ENCODE results near the gene PDE1A. TPM values are rescaled to one million over a fixed set of nuclear protein-coding genes. Genes with fewer than 3 reads are reported as not detected.

Gene PDE1A
- total RNA-seq, 1 donor from 2014 or later = 14.5 TPM

DNA sequence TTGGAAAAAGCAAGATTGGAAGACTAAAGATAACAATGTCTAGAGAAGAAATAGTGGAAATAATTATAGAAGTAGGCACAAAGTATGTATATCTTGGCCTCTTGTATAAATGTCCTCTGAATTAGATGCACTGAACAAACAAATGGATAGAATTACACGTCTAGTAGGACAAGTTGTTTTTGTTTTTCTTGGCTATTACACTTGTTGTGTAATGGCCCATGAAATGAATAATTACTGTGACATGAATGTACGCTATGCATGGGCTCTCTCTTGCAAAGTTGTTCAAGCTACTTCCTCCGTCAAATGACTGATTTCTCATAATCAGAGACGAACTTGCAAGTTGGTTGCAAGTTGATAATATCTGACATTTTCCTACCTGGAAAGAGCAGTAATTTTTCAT is 126.2 kb downstream of the PDE1A start:
- TF ChIP-seq POLR2A (IDR thresholded peaks at IDR 0.05) (no peak), POLR2AphosphoS5 (IDR thresholded peaks at IDR 0.05; ENCODE audit: insufficient read depth in 1 of 2, low read depth in 1 of 2) (no peak)
- TF ChIP-seq, protein P1, sequence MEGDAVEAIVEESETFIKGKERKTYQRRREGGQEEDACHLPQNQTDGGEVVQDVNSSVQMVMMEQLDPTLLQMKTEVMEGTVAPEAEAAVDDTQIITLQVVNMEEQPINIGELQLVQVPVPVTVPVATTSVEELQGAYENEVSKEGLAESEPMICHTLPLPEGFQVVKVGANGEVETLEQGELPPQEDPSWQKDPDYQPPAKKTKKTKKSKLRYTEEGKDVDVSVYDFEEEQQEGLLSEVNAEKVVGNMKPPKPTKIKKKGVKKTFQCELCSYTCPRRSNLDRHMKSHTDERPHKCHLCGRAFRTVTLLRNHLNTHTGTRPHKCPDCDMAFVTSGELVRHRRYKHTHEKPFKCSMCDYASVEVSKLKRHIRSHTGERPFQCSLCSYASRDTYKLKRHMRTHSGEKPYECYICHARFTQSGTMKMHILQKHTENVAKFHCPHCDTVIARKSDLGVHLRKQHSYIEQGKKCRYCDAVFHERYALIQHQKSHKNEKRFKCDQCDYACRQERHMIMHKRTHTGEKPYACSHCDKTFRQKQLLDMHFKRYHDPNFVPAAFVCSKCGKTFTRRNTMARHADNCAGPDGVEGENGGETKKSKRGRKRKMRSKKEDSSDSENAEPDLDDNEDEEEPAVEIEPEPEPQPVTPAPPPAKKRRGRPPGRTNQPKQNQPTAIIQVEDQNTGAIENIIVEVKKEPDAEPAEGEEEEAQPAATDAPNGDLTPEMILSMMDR (IDR thresholded peaks at IDR 0.05) = no peak
- no peak overlapping the region for H3K27ac ChIP-seq
- H3K4me1 ChIP-seq = no peaks in the 10 kb centered on the region
- intact Hi-C loops (cut with DNase I) = no loop called here
- no peaks in the 10 kb centered on the region for H3K9me3 ChIP-seq
- H3K4me3 ChIP-seq = no peak overlapping the region
- DNase-seq (ENCODE audit: extremely low spot score in 2 of 2) = no peak
- no peaks in the 10 kb centered on the region for H3K27me3 ChIP-seq
- no peaks in the 10 kb centered on the region for H3K36me3 ChIP-seq

DNA sequence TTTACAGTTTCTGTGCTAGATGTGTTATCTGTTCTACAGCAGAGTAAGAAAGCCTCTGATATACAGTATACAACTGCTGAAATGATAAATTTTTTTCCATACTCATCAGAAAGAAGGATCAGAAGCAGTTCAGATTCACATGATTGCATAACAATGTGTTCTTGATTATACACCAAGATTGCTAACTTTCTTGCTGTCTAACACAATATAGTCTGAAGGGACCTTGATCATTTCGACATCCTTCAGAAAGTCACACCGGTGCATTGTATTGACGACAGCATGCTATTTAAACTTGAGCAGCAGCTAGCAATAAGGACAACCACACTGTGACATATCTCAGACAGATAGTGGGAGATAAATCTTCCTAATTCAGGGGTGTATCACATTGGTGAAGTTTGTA is 127.2 kb downstream of the PDE1A start:
- Histone ChIP-seq H3K4me1 (no peaks in the 10 kb centered on the region), H3K27ac (no peak overlapping the region), H3K4me3 (no peak overlapping the region), H3K36me3 (no peaks in the 10 kb centered on the region), H3K27me3 (no peaks in the 10 kb centered on the region), H3K9me3 (no peaks in the 10 kb centered on the region)
- no peak for TF ChIP-seq POLR2A (IDR thresholded peaks at IDR 0.05)
- intact Hi-C loops (cut with DNase I) = no loop called here
- DNase-seq (ENCODE audit: extremely low spot score in 2 of 2) = no peak

DNA sequence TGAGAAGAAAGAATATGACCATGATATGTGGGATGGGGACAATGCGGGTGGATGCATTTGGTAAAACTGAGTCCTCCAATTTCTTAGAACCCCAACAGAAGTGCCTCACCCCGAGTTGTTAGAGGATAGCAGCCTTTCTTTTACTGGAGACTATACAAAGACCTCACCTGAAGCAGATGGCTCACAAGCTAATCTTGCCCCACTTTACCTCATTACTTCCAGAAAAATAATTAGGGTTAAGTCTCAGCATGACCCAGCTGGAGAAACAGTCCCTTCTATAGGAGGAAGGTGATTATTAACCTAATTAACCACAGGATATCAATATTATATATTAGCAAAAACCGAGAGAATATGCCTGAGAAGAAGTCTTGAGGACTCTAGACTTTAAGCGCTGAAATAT is 128.4 kb downstream of the PDE1A start:
- Histone ChIP-seq H3K36me3 (no peaks in the 10 kb centered on the region), H3K4me3 (no peak overlapping the region), H3K27me3 (no peaks in the 10 kb centered on the region), H3K27ac (no peak overlapping the region), H3K9me3 (no peaks in the 10 kb centered on the region), H3K4me1 (no peaks in the 10 kb centered on the region)
- intact Hi-C loops (cut with DNase I) = no loop called here
- TF ChIP-seq POLR2AphosphoS5 (IDR thresholded peaks at IDR 0.05; ENCODE audit: insufficient read depth in 1 of 2, low read depth in 1 of 2) = no peak
- TF ChIP-seq, protein P1 (IDR thresholded peaks at IDR 0.05) = no peak
- no peak for DNase-seq (ENCODE audit: extremely low spot score in 2 of 2)

DNA sequence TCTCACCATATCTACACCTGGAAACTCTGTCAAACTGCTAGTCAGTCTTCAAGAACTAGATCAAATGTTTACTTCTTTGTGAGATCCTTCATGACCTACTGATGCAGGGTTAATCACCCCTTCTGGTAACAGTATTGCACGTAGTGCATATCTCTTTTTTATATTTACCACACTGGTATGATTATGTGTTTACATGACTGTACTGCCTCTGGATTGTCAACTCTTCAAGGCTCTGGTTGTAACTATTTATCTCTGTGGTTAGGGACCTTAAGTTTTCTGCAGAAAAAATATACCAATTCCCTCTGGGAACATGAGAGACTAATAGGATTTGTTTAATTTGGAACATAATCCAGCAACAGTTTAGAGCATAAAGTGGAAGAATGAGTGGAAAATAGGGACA is 135.5 kb downstream of the PDE1A start:
- no peaks in the 10 kb centered on the region for H3K36me3 ChIP-seq
- intact Hi-C loops (cut with DNase I) = no loop called here
- H3K27ac ChIP-seq = no peak overlapping the region
- DNase-seq (ENCODE audit: extremely low spot score in 2 of 2) = no peak
- H3K27me3 ChIP-seq = no peaks in the 10 kb centered on the region
- no peaks in the 10 kb centered on the region for H3K4me1 ChIP-seq
- H3K9me3 ChIP-seq = no peaks in the 10 kb centered on the region
- H3K4me3 ChIP-seq = no peak overlapping the region
- TF ChIP-seq POLR2AphosphoS5 (IDR thresholded peaks at IDR 0.05; ENCODE audit: insufficient read depth in 1 of 2, low read depth in 1 of 2) (no peak), POLR2A (IDR thresholded peaks at IDR 0.05) (no peak)
- TF ChIP-seq, protein P1 (IDR thresholded peaks at IDR 0.05) = no peak

DNA sequence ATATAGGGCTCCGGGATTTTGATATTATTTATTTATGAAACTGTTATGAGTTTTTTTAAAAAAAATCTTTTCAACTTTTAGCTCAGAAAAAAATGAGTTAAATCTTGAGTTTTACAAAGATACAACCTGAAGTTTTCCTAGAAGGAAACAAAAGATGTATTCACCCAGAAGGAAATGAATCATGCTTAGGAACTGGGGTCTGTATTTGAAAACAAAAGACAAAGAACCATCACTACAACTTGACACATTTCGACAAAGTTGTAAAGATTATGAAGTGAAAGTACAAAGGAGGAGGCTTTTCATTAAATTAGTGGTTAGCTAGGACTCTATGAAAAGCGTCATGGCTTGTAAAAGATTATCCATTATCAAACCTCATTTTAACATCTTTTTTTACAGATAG is 143.3 kb downstream of the PDE1A start:
- no peaks in the 10 kb centered on the region for H3K36me3 ChIP-seq
- H3K9me3 ChIP-seq = no peaks in the 10 kb centered on the region
- H3K27me3 ChIP-seq = no peaks in the 10 kb centered on the region
- no peak for DNase-seq (ENCODE audit: extremely low spot score in 2 of 2)
- no peak overlapping the region for H3K27ac ChIP-seq
- no peaks in the 10 kb centered on the region for H3K4me1 ChIP-seq
- H3K4me3 ChIP-seq = no peak overlapping the region
- intact Hi-C loops (cut with DNase I) = no loop called here
- TF ChIP-seq, protein P1 (IDR thresholded peaks at IDR 0.05) = no peak

DNA sequence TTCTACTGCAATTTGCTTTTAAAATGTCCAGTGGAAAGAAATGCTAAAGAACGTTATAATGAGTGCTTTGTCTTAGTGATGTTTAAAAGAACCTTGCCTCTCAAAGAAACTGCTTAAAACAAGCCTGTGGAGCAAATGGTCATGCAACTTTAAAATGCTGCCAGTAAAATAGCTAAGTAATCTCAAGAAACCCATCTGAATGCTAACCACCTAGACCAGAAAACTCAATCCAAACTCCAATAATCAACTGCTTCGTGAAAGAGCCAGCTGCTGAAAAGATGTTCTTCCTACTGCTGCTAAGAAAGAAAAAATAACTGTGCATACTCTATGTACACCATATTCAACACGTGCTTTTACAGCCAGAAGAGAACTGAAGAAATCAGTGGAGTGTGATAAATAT is 145.6 kb downstream of the PDE1A start:
- TF ChIP-seq, protein P1 (IDR thresholded peaks at IDR 0.05) = no peak
- no peak for TF ChIP-seq POLR2A (IDR thresholded peaks at IDR 0.05)
- Histone ChIP-seq H3K27me3 (no peaks in the 10 kb centered on the region), H3K4me1 (no peaks in the 10 kb centered on the region), H3K9me3 (no peaks in the 10 kb centered on the region), H3K27ac (no peak overlapping the region), H3K4me3 (no peak overlapping the region), H3K36me3 (no peaks in the 10 kb centered on the region)
- no peak for DNase-seq (ENCODE audit: extremely low spot score in 2 of 2)
- intact Hi-C loops (cut with DNase I) = no loop called here
